HG03159 (cell line): ENCODE measurements around the gene GLTPD2.

Experiments
- ATAC-seq: cut with Tn5 transposase; IDR thresholded peaks from one replicate; pipeline ENCODE4 v1.9.1; 2021; ENCODE audit warnings: mild to moderate bottlenecking, moderate library complexity; ENCODE audit not compliant: unreplicated experiment

The GLTPD2 gene

GRCh38 chr17:4769628-4770027 lies 19.1 kb upstream of the GLTPD2 start:
- ATAC-seq, result no peak

- ATAC-seq, result no peak
Measured at GRCh38 chr17:4771519-4772234, 17.1 kb upstream of the GLTPD2 start, which contains the start of gene TM4SF5. Gene TM4SF5 (plus strand): TSS chr17:4771886. CDS start chr17:4771923, 37 bp downstream.

GRCh38 chr17:4772235-4772613 lies 16.5 kb upstream of the GLTPD2 start:
- ATAC-seq, result no peak

GRCh38 chr17:4777969-4778760 lies 10.6 kb upstream of the GLTPD2 start:
- no peak for ATAC-seq

GRCh38 chr17:4780325-4780955 lies 8.3 kb upstream of the GLTPD2 start:
- ATAC-seq, result no peak

- no peak for ATAC-seq
Measured at GRCh38 chr17:4782652-4783051, 6.1 kb upstream of the GLTPD2 start.

GRCh38 chr17:4785311-4786105 lies 3.3 kb upstream of the GLTPD2 start:
- no peak for ATAC-seq

GRCh38 chr17:4786106-4786511 lies 2.7 kb upstream of the GLTPD2 start, which contains the start of gene VMO1:
Gene VMO1 (minus strand): TSS chr17:4786364. CDS start chr17:4786352, 12 bp downstream.
- ATAC-seq, result no peak

- ATAC-seq, result no peak
Measured at GRCh38 chr17:4786516-4786915, 2.2 kb upstream of the GLTPD2 start.

GRCh38 chr17:4788159-4788806 lies 481 bp upstream of the GLTPD2 start:
- ATAC-seq, result no peak

GRCh38 chr17:4789701-4789950 lies 862 bp downstream of the GLTPD2 start:
- no peak for ATAC-seq

GRCh38 chr17:4789951-4790704 lies 1.4 kb downstream of the GLTPD2 start:
- peak; percentile 82 for ATAC-seq

- no peak for ATAC-seq
Measured at GRCh38 chr17:4790705-4791088, 1.9 kb downstream of the GLTPD2 start.

GRCh38 chr17:4795168-4795567 lies 6.4 kb downstream of the GLTPD2 start:
- ATAC-seq, result no peak

- no peak for ATAC-seq
Measured at GRCh38 chr17:4796552-4796920, 7.8 kb downstream of the GLTPD2 start.

GRCh38 chr17:4800462-4801196 lies 11.9 kb downstream of the GLTPD2 start:
- ATAC-seq, result no peak

GRCh38 chr17:4802228-4802627 lies 13.5 kb downstream of the GLTPD2 start, which contains the start of gene C17orf114:
Gene C17orf114 (minus strand): TSS chr17:4802328.
- ATAC-seq, result no peak

- no peak for ATAC-seq
Measured at GRCh38 chr17:4806456-4806776, 17.7 kb downstream of the GLTPD2 start.
